ENCODE results near the gene RPS6KA5. TPM values are rescaled to one million over a fixed set of nuclear protein-coding genes. Genes with fewer than 3 reads are reported as not detected.
"Not testable (repeated sequence)": the region's sequence is repeated elsewhere in the genome, so short reads cannot be mapped to it uniquely, and the experiment has no call there.

Gene RPS6KA5
- total RNA-seq, 1 experiment from 2014 or later = 8.6 TPM

- no peaks in the 10 kb centered on the region for H3K4me1 ChIP-seq (ENCODE audit: insufficient read depth, low read length)
- DNase-seq (no peak), ATAC-seq (no peak)
- H3K27ac ChIP-seq (ENCODE audit: low read length) = no peak overlapping the region
- H3F3A ChIP-seq (ENCODE audit: low read length, unreplicated experiment) = no peaks in the 10 kb centered on the region
- intact Hi-C loops (cut with micrococcal nuclease) = no loop called here
- no peak overlapping the region for H2AFZ ChIP-seq (ENCODE audit: low read length)
- BruUV-seq (replicated peaks) = no TSS peak
- no peaks in the 10 kb centered on the region for H3K79me2 ChIP-seq (ENCODE audit: low read length)
- no peaks in the 10 kb centered on the region for H3K36me3 ChIP-seq (ENCODE audit: low read depth, low read length)
- no peaks in the 10 kb centered on the region for H3K9me2 ChIP-seq (replicated peaks; ENCODE audit: low read length)
- ChIA-PET CTCF (no interaction called here), POLR2A (ENCODE audit: unreplicated experiment) (no interaction called here)
- H3K4me2 ChIP-seq (ENCODE audit: low read length) = no peak overlapping the region
- TF ChIP-seq EZH2 (IDR thresholded peaks at IDR 0.05; ENCODE audit: low read length, unreplicated experiment) (no peak), EZH2phosphoT487 (IDR thresholded peaks at IDR 0.05; ENCODE audit: borderline replicate concordance, low read length) (no peak), CTCF (conservative IDR thresholded peaks at IDR 0.05; ENCODE audit: low read depth, low read length) (no peak)
- peaks cover 3% of the 10 kb centered on the region; the same call in 1 of the 2 replicates for H3K27me3 ChIP-seq (ENCODE audit: low read length)
- H3K4me3 ChIP-seq (ENCODE audit: low read length) = no peak overlapping the region
- H3K9me3 ChIP-seq (ENCODE audit: low read length) = no peaks in the 10 kb centered on the region
- H3K9ac ChIP-seq (ENCODE audit: low read length) = no peak overlapping the region
- no peaks in the 10 kb centered on the region for H4K20me1 ChIP-seq (ENCODE audit: low read length)
These were observed 30.3 kb upstream of the RPS6KA5 start for GRCh38 chr14:91090743-91091142.

- no peaks in the 10 kb centered on the region for H3F3A ChIP-seq (ENCODE audit: low read length, unreplicated experiment)
- no peak overlapping the region for H3K9ac ChIP-seq (ENCODE audit: low read length)
- ChIA-PET POLR2A (ENCODE audit: unreplicated experiment) (no interaction called here), CTCF (no interaction called here)
- TF ChIP-seq EZH2phosphoT487 (IDR thresholded peaks at IDR 0.05; ENCODE audit: borderline replicate concordance, low read length) (no peak), EZH2 (IDR thresholded peaks at IDR 0.05; ENCODE audit: low read length, unreplicated experiment) (no peak), CTCF (conservative IDR thresholded peaks at IDR 0.05; ENCODE audit: low read depth, low read length) (no peak)
- no peak overlapping the region for H3K27ac ChIP-seq (ENCODE audit: low read length)
- no peaks in the 10 kb centered on the region for H3K9me2 ChIP-seq (replicated peaks; ENCODE audit: low read length)
- DNase-seq (no peak), ATAC-seq (no peak)
- no peak overlapping the region for H3K4me3 ChIP-seq (ENCODE audit: low read length)
- no peak overlapping the region for H3K4me2 ChIP-seq (ENCODE audit: low read length)
- peaks cover 3% of the 10 kb centered on the region; the same call in 1 of the 2 replicates for H3K27me3 ChIP-seq (ENCODE audit: low read length)
- no peaks in the 10 kb centered on the region for H3K9me3 ChIP-seq (ENCODE audit: low read length)
- H4K20me1 ChIP-seq (ENCODE audit: low read length) = no peaks in the 10 kb centered on the region
- no peaks in the 10 kb centered on the region for H3K4me1 ChIP-seq (ENCODE audit: insufficient read depth, low read length)
- BruUV-seq (replicated peaks) = no TSS peak
- H3K36me3 ChIP-seq (ENCODE audit: low read depth, low read length) = no peaks in the 10 kb centered on the region
- intact Hi-C loops (cut with micrococcal nuclease) = no loop called here
- no peaks in the 10 kb centered on the region for H3K79me2 ChIP-seq (ENCODE audit: low read length)
- H2AFZ ChIP-seq (ENCODE audit: low read length) = no peak overlapping the region
These were observed 29.6 kb upstream of the RPS6KA5 start for GRCh38 chr14:91089958-91090535.

- H3K27ac ChIP-seq (ENCODE audit: low read length) = no peak overlapping the region
- TF ChIP-seq EZH2phosphoT487 (IDR thresholded peaks at IDR 0.05; ENCODE audit: borderline replicate concordance, low read length) (no peak), EZH2 (IDR thresholded peaks at IDR 0.05; ENCODE audit: low read length, unreplicated experiment) (no peak), CTCF (conservative IDR thresholded peaks at IDR 0.05; ENCODE audit: low read depth, low read length) (no peak)
- no peak overlapping the region for H3K4me3 ChIP-seq (ENCODE audit: low read length)
- ChIA-PET POLR2A (ENCODE audit: unreplicated experiment) (no interaction called here), CTCF (no interaction called here)
- no peaks in the 10 kb centered on the region for H3K9me3 ChIP-seq (ENCODE audit: low read length)
- intact Hi-C loops (cut with micrococcal nuclease) = no loop called here
- H3K9ac ChIP-seq (ENCODE audit: low read length) = no peak overlapping the region
- H3K27me3 ChIP-seq (ENCODE audit: low read length) = peaks cover 3% of the 10 kb centered on the region; the same call in 1 of the 2 replicates
- no peaks in the 10 kb centered on the region for H3K79me2 ChIP-seq (ENCODE audit: low read length)
- DNase-seq (no peak), ATAC-seq (no peak)
- no TSS peak for BruUV-seq (replicated peaks)
- no peaks in the 10 kb centered on the region for H3K4me1 ChIP-seq (ENCODE audit: insufficient read depth, low read length)
- H3K36me3 ChIP-seq (ENCODE audit: low read depth, low read length) = no peaks in the 10 kb centered on the region
- H4K20me1 ChIP-seq (ENCODE audit: low read length) = no peaks in the 10 kb centered on the region
- no peaks in the 10 kb centered on the region for H3F3A ChIP-seq (ENCODE audit: low read length, unreplicated experiment)
- H3K9me2 ChIP-seq (replicated peaks; ENCODE audit: low read length) = no peaks in the 10 kb centered on the region
- H2AFZ ChIP-seq (ENCODE audit: low read length) = no peak overlapping the region
- H3K4me2 ChIP-seq (ENCODE audit: low read length) = no peak overlapping the region
These were observed 28.3 kb upstream of the RPS6KA5 start for GRCh38 chr14:91088585-91089235.

GRCh38 chr14:91087470-91087869 lies 27.0 kb upstream of the RPS6KA5 start:
- intact Hi-C loops (cut with micrococcal nuclease); H3K36me3 ChIP-seq (ENCODE audit: low read depth, low read length); H3K9me3 ChIP-seq (ENCODE audit: low read length); POLR2A ChIA-PET (ENCODE audit: unreplicated experiment); H3K79me2 ChIP-seq (ENCODE audit: low read length); H3K9me2 ChIP-seq (replicated peaks; ENCODE audit: low read length); H3K4me1 ChIP-seq (ENCODE audit: insufficient read depth, low read length); H3K27me3 ChIP-seq (ENCODE audit: low read length); H3F3A ChIP-seq (ENCODE audit: low read length, unreplicated experiment); CTCF ChIA-PET; H3K27ac ChIP-seq (ENCODE audit: low read length); ATAC-seq; H3K9ac ChIP-seq (ENCODE audit: low read length); BruUV-seq (replicated peaks); H4K20me1 ChIP-seq (ENCODE audit: low read length); H3K4me3 ChIP-seq (ENCODE audit: low read length); H3K4me2 ChIP-seq (ENCODE audit: low read length): not testable (repeated sequence)
- DNase-seq = peak; percentile 10
- H2AFZ ChIP-seq (ENCODE audit: low read length) = peak overlapping the region; percentile 50; the same call in 1 of the 2 replicates

Data from PC-3 (cell line).